Transverse colon (tissue), 4 donors: ENCODE results near the gene PPL. TPM values are rescaled to one million over a fixed set of nuclear protein-coding genes. Genes with fewer than 3 reads are reported as not detected.

Source experiments
- DNase-seq: peaks from one replicate; pipeline ENCODE4 v3.0.0-alpha.2; 2019
- H3K27ac ChIP-seq, 4 donors: fragments of 200-600 bp; sonication (generic); 2 replicates each; pipeline ENCODE4 v1.5.1; 2016 to 2018; ENCODE audit warnings: inconsistent platforms in 4 of 4
- H3K27me3 ChIP-seq: fragments of 200-600 bp; sonication (generic); 2 replicates; pipeline ENCODE4 v1.5.1; 2017; ENCODE audit warnings: inconsistent platforms
- H3K36me3 ChIP-seq, 4 donors: fragments of 200-600 bp; sonication (generic); 2 replicates each; pipeline ENCODE4 v1.5.1; 2017 to 2019; ENCODE audit warnings: inconsistent platforms in 4 of 4
- H3K4me1 ChIP-seq, 4 donors: fragments of 200-600 bp; sonication (generic); 2 replicates each; pipeline ENCODE4 v1.5.1; 2017 to 2020; ENCODE audit warnings: inconsistent platforms in 4 of 4
- H3K4me3 ChIP-seq, 4 donors: fragments of 200-600 bp; sonication (generic); 1 replicate in 1 of 4; 2 replicates in 3 of 4; pipeline versions ENCODE4 v1.5.1 to v1.6.1; 2017 to 2019; ENCODE audit warnings: inconsistent platforms in 4 of 4
- H3K9me3 ChIP-seq, 2 donors: fragments of 200-600 bp; sonication (generic); 2 replicates each; pipeline ENCODE4 v1.5.1; 2017 to 2019; ENCODE audit warnings: inconsistent platforms in 2 of 2
- EP300 ChIP-seq: sonication (generic); formaldehyde crosslinking; IDR thresholded peaks from one replicate; pipeline ENCODE4 v1.6.1; 2017; ENCODE audit warnings: antibody characterized with exemption, low read depth
- POLR2A ChIP-seq: fragments of 450-650 bp; IDR thresholded peaks from one replicate; pipeline ENCODE4 v1.6.1; 2016; ENCODE audit warnings: antibody characterized with exemption, mild to moderate bottlenecking, moderate library complexity
- POLR2AphosphoS5 ChIP-seq, 3 donors: sonication (generic); formaldehyde crosslinking; IDR thresholded peaks; one replicate each; pipeline ENCODE4 v1.6.1; 2016; ENCODE audit warnings: antibody characterized with exemption in 3 of 3
- WGBS, 2 donors: methylation state at CpG; one replicate each; pipeline ENCODE4 v1.1.5; 2018; ENCODE audit warnings: low coverage in 1 of 2; 5-methylcytosine and 5-hydroxymethylcytosine counted together
- in situ Hi-C, 4 donors: fragments of 200-750 bp; cut with MboI; loops; one replicate each; pipeline versions ENCODE4 v1.15.0 to v1.15.1; 2017; ENCODE audit warnings: low sequenced_read_pairs in 3 of 4, low pct_ligation_motif_present in 1 of 4, low pct_unique_long_range_greater_than_20kb in 1 of 4
- intact Hi-C: fragments of 100-400 bp; cut with DNase I; formaldehyde crosslinking; loops from one replicate; pipeline ENCODE4 v1.15.1; 2023; ENCODE audit warnings: low total_unique reads
- total RNA-seq, 4 donors: library from RNA; depleted of rRNA; stranded (reverse); fragments of >200 nt; gene quantifications; one replicate each; pipeline ENCODE4 v1.1.0, GENCODE V29; 2016
- TF ChIP-seq, protein P1 (sequence below), 5 experiments: fragments of 200-600 bp in 3 of 5; fragments of 450-650 bp in 2 of 5; sonication (generic) in 3 of 5; IDR thresholded peaks; 1 replicate in 2 of 5; 2 replicates in 3 of 5; pipeline ENCODE4 v1.5.1; 2016 to 2017; ENCODE audit warnings: antibody characterized with exemption in 5 of 5, inconsistent platforms in 3 of 5, mild to moderate bottlenecking in 2 of 5, moderate library complexity in 1 of 5

The PPL gene
- total RNA-seq, 4 donors from 2014 or later = 13.5 to 28.8 (median 22.8) TPM

DNA sequence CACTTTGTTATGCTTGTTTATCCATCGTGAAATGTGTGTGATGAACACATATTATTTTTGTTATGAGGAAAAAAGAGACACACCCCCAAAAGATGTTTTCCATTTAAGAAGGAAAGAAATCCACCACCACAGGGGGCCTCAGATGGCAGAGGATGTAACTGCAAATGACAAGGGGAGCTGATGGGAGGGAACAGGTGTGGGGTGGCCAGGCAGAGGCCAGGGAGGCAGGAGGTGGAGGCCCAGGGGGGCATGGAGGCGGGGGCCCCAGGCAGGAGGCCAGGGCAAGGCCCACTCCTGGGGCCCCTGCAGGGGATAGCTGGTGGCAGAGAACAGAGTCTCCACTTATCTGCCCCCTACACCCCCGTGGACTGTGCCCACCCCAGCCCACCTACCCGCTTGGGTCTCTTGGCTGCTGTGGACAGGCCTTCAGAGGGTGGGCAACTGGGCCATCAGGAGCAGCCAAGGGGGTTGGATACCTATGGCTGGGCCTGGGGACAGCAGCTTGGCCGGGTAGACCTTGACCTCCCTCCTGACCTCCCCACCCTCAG lies 28.0 kb downstream of the PPL start:
- no peak for TF ChIP-seq EP300
- no peak for TF ChIP-seq POLR2A
- no peak for TF ChIP-seq POLR2AphosphoS5 (IDR thresholded peaks at IDR 0.05)
- TF ChIP-seq, protein P1, sequence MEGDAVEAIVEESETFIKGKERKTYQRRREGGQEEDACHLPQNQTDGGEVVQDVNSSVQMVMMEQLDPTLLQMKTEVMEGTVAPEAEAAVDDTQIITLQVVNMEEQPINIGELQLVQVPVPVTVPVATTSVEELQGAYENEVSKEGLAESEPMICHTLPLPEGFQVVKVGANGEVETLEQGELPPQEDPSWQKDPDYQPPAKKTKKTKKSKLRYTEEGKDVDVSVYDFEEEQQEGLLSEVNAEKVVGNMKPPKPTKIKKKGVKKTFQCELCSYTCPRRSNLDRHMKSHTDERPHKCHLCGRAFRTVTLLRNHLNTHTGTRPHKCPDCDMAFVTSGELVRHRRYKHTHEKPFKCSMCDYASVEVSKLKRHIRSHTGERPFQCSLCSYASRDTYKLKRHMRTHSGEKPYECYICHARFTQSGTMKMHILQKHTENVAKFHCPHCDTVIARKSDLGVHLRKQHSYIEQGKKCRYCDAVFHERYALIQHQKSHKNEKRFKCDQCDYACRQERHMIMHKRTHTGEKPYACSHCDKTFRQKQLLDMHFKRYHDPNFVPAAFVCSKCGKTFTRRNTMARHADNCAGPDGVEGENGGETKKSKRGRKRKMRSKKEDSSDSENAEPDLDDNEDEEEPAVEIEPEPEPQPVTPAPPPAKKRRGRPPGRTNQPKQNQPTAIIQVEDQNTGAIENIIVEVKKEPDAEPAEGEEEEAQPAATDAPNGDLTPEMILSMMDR (IDR thresholded peaks at IDR 0.05) = no peak
- in situ Hi-C loops = no loop called here
- WGBS, 2 donors = 80 to 81% methylated on average over 2 to 5 of the region's 5 CpGs

DNA sequence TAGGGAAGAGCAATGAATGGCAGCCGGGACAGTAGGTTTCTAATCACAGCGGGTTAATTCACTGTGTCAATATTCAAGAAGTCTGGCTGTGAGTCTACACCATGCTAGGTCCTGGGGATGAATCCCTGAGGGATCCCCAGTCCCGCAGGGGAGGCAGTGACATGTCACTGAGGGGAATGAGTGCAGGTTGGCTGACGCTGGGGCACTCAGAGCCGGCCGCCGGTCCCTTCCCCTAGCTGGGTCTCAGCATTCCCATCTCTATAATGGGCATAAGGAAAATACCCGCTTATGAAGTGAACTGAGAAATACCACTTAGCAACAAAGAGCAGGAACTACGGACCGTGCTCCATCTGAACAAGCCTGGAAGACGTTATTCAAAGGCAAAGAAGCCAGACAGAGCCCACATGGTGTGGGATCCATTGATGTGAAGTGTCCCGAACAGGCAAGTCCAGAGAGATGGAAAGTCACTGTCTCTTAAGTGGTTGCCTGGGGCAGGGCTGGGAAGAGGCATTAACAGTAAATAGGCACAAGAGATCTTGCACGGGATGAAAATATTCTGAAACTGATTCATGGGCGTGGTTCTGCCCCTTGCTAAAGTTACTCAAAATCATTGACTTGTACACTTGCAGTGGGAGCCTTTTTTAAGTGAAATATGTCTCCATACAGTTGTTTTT lies 31.9 kb downstream of the PPL start:
- no peaks in the 10 kb centered on the region for H3K9me3 ChIP-seq
- TF ChIP-seq POLR2A (no peak), POLR2AphosphoS5 (IDR thresholded peaks at IDR 0.05) (no peak), EP300 (no peak)
- TF ChIP-seq, protein P1 (IDR thresholded peaks at IDR 0.05) = no peak
- no peaks in the 10 kb centered on the region for H3K27me3 ChIP-seq
- H3K4me3 ChIP-seq = no peak overlapping the region
- in situ Hi-C loops = no loop called here
- DNase-seq = no peak
- no peak overlapping the region for H3K27ac ChIP-seq
- no peaks in the 10 kb centered on the region for H3K4me1 ChIP-seq
- WGBS, 2 donors = 67 to 89% methylated on average over 7 to 14 of the region's 14 CpGs
- H3K36me3 ChIP-seq = no peaks in the 10 kb centered on the region
- intact Hi-C loops = no loop called here

More for the DNA sequence above, 28.0 kb downstream of the PPL start:
- Histone ChIP-seq H3K27ac (no peak overlapping the region), H3K36me3 (no peaks in the 10 kb centered on the region), H3K27me3 (no peaks in the 10 kb centered on the region), H3K4me3 (no peak overlapping the region), H3K9me3 (no peaks in the 10 kb centered on the region), H3K4me1 (no peaks in the 10 kb centered on the region)
- DNase-seq = no peak
- intact Hi-C loops = no loop called here

DNA sequence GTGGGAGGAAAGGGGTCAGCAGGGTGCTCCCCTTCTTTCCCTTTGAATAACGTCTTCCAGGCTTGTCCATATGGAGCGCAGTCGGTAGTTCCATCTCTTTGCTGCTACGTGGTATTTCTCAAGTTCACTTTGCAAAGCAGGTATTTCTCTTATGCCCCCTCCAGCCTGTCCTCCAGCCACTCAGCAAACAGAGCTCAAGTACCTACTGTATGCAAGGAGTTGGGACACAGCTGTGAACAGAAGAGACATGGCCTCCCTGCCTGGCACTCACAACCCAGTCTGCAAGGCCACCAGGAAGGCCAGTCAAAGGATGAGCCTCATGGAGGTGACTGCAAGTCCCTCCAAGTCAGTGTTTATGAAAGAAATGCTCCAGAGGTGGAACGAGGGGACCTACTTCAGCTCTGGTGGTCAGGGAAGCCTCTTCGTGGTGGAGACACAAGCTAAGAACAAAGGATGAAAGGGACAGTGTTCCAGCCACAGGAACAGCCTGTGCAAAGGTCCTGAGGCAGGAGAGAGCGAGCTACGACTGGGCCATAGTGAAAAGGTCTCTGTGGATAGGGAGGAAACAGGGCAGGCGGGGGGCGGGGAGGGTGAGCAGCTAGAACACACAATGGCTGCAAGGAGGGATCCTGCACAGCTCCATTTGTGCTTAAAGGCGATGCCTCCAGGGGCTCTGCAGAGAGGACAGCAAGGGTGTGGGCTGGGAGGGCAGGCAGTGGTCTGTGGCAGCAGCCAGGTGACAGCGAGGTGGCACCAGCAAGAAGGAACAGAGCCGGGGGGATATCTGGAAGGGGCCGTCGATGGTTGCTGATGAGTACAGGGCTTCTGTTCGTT lies 32.6 kb downstream of the PPL start:
- no peaks in the 10 kb centered on the region for H3K36me3 ChIP-seq
- TF ChIP-seq EP300 = no peak
- TF ChIP-seq, protein P1 (IDR thresholded peaks at IDR 0.05) = no peak
- TF ChIP-seq POLR2AphosphoS5 (IDR thresholded peaks at IDR 0.05) = no peak
- TF ChIP-seq POLR2A = no peak
- H3K27ac ChIP-seq = no peak overlapping the region
- in situ Hi-C loops (no loop called here), intact Hi-C loops (no loop called here)
- no peaks in the 10 kb centered on the region for H3K27me3 ChIP-seq
- no peak for DNase-seq
- no peaks in the 10 kb centered on the region for H3K9me3 ChIP-seq
- 81 to 82% methylated on average over 6 to 16 of the region's 16 CpGs for WGBS, 2 donors
- H3K4me3 ChIP-seq = no peak overlapping the region
- no peaks in the 10 kb centered on the region for H3K4me1 ChIP-seq

DNA sequence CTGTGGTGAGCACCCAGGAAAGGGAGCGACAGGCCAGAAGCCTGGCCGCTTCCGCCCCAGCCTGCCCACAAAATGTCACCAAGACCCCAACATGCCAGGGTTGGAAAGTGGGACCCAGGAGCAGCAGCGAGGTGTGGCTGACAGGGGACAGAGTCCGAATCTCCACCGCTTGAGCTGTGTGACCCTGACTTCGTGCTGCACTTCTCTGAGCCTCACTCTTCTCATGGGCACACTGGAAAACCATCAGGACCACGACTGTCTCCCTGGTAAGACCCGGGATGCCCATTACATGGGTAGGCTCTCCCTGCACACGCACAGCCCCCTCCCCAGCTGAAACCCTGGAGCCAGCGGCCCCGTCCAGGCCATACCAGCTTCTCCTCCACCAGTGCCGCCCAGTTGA lies 34.9 kb downstream of the PPL start:
- Histone ChIP-seq H3K9me3 (no peaks in the 10 kb centered on the region), H3K36me3 (no peaks in the 10 kb centered on the region), H3K27me3 (no peaks in the 10 kb centered on the region), H3K4me1 (no peaks in the 10 kb centered on the region), H3K4me3 (no peak overlapping the region), H3K27ac (no peak overlapping the region)
- TF ChIP-seq POLR2A (no peak), EP300 (no peak), POLR2AphosphoS5 (IDR thresholded peaks at IDR 0.05) (no peak)
- TF ChIP-seq, protein P1 (IDR thresholded peaks at IDR 0.05) = no peak
- DNase-seq = no peak
- intact Hi-C loops = no loop called here
- 94 to 98% methylated on average over 4 to 13 of the region's 13 CpGs for WGBS, 2 donors
- in situ Hi-C loops = no loop called here
